Head of caudate nucleus (tissue), 42 donors: Measurements from ENCODE around the gene ALS2.
A peak's percentile ranks its signal among the peaks of the same experiment; 100 is the strongest.
"Not testable (repeated sequence)": the region's sequence is repeated elsewhere in the genome, so short reads cannot be mapped to it uniquely, and the experiment has no call there.

Experiments
- DNase-seq, 42 donors: peaks; one replicate each; pipeline versions ENCODE4 v3.0.0 to v3.0.0-alpha.2; 2020 to 2021; ENCODE audit warnings: mixed read lengths in 7 of 42
- intact Hi-C: fragments of 100-400 bp; cut with DNase I; formaldehyde crosslinking; loops from one replicate; pipeline ENCODE4 v1.15.0; 2022

ALS2 gene

DNA sequence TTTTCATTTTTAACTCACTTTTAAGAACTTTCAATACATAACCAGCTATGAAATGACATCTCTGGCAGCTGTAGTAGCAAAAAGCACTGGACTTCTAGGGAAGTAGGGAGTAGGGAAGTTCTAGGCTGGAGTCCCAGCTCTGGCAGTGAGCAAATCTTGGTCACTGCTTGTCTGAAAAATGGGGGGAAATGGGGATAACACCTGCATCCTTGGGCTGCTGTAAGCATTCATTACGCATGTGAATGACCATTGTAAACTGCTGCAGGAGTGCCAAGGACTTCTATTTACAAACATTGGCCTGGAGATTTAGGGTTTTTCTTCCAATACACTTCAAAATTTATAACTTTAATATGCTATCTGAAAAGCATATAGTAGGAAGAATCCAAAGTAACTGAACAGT lies 81.3 kb downstream of the ALS2 start:
- peak in 1 of 42 donors; percentile 3 for DNase-seq
- intact Hi-C loops = no loop called here

DNA sequence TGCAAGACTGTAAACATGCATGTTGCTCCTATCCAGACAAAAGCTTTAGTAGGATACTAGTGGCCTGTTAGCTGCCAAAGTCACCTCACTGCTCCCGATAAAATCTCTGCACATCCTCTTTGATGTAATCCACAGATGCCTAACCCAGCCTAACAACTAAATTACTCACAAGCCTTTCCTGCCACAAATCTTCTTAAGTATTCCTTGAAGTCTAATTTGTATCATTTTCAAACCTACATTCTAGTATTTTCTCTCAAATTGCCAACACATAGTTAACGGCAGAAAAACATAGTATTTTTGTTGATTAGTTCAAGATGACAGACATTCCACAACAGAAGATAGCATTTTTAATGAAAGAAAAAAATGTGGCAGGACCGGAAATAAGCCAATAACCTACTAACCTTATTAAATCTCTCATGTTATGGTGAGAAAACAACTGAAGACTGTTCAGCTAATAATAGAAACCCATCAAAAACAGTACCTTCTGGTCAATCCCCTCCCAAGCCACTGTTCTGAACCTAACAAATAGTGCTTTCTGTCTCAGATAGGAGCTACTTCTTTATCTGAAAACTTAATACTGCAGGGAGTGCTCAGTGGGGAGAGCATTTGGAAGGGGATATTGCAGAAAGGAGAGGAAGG lies 82.0 kb downstream of the ALS2 start, which contains the start of gene MPP4:
Gene MPP4, minus strand, starts transcription at position 57 of the 639 bp plus-strand sequence. CDS start 4,690 bp downstream, outside the sequence.
- DNase-seq = no peak
- intact Hi-C loops = no loop called here

DNA sequence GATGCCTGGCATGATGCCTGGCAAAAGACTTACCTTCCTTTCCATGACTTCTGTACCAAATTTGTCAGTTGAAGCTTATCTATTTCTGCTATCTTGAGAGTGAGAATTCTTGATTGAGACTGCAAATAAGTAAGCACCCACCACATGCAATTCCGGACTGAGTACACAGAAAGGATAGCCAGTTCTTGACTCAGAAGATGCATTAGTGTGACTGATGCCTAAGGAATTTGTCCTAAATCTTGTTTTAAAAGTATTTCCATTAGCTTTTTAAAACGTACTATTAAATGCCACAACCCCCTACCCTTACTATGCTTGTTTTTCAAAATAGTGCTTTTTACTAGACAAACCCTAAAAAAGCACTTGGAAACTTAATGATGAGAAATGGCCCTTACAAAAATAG lies 82.8 kb downstream of the ALS2 start:
- intact Hi-C loops = no loop called here
- DNase-seq = no peak

DNA sequence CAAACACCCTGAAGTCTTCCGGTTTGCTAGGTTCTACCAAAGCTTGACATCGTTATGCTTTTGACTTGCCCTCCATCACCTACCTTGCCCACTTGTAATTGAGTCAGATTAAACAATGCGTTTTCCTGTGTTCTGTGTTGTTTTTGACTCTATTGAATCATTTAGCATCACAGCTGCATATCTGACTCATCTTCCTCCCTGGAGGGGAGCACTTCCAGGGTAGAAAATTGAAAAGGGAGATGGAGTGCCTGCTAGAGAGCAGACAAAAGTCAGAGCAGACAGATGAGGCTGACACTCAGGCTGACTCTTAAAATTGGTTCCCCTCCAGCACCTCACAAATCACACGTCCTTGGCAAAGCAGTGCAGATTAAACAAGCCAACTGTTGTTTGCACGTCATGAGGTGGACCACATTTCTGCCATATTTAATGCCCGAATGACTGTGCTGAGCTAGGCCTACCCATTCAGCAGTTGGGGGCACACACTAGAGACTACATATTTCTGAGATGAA lies 84.5 kb downstream of the ALS2 start:
- peak in 4 of 42 donors; percentile 2 to 11 (median 7) for DNase-seq
- intact Hi-C loops = no loop called here

DNA sequence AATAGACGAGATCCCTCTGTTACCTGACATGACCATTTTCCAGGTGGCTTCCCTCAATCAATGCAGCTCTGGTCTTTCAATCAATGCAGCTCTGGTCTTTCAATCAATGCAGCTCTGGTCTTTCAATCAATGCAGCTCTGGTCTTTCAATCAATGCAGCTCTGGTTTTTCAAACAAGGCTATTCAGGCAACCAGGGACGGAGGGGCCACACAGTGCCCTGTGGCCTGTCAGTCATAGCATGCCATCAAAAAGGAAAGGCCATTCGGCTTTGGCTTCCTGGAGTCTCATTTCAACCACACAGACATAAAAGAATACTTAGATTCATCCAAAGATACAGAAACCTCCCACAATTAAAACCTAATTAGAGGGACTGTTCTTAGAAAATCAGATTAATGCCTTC lies 95.6 kb downstream of the ALS2 start:
- DNase-seq = no peak
- intact Hi-C loops = no loop called here

DNA sequence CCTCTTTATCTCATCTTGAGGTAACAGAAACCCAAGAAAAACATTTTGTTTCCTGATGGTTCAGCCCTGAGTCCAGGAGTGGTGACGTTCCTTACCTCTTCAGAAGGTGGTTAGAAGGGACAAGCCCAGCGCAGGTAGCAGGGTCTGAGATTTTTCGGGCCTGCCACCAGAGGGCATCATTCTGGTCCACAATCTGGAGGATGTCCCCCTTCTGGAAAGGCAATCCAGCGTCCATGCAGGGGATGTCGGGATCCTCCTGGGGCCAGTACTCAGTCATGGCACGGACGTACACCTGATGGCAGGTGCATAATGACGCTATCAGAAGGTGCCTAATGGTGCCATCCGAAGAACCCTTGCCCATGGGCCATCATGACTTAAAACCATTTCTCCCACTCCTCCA lies 100.0 kb downstream of the ALS2 start:
- DNase-seq = no peak
- intact Hi-C loops = no loop called here

DNA sequence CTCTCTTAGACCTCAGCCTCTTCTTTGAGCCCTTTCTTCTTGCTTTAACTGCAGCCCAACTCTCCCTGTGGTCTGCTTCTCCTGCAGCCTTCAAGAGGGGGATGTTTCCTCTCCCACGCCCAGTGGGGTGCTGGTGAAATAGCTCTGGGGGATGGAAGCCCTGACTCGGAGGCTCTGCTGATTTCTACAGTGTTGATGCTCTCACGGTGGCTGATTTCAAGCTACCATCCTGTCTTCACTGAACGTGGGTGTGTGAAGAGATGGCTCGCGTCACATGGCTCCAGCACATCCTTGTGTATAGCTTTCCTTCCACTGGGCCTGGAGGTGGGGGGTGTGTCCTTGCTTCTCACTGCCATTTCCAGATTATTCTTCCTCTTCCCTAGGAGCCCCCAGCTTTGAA lies 102.3 kb downstream of the ALS2 start:
- intact Hi-C loops = no loop called here
- peak in 4 of 42 donors; percentile 3 to 36 (median 14) for DNase-seq

DNA sequence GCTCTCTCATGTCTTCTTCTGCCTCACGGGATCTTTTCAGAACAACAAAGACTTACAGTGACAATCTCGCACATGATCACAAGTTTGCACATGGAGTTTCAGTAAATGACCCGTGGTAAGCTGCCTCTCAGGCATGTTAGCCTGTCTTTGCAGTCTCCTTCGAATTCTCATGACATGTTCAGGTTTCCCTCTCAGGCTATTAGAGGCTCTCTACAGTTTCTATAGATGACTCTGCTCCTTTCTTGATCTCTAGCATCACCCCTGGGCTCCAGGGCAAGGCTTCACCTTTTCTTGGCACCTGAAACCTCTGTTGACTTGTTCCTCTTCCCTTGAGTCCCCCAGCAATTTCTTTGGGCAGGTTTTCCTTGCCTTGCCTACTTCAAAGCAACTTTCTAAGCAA lies 105.3 kb downstream of the ALS2 start:
- intact Hi-C loops = no loop called here
- no peak for DNase-seq

DNA sequence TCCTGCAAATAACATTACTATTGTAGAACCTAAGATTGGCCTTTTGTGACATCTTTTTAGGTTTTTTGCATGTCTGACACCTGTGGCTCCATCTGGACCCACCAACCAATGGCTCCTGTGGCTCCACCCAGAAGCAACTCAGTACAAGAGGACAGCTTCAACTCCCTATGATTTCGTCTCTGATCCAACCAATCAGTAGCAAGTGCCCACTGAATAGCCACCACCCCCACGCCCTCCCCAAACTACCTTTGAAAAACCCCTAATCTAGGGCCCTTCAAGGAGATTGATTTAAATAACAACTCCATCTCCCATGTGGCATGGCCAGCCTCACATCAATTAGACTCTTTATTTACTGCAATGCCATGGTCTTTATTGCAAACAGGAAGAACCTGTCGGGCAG lies 105.9 kb downstream of the ALS2 start:
- no peak for DNase-seq
- intact Hi-C loops = no loop called here

DNA sequence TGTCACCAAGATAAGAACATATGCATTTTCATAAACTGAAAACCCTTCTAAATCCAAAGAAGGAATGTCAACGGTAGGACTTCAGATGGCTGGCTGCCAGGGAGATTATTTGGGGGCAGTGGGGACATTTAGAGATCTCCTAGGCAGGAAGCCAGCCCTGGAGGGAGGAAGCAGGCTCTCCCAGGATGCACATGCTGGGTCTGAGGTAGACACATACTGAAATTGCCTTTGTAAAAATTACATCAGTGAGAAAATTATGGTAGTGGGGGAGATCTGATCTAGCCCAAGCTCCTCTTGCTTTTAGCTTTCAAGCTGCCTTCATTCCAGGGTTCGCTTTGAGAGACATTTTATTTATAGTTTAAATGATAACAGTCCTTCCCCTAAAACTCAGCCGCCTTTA lies 106.4 kb downstream of the ALS2 start:
- intact Hi-C loops = no loop called here
- DNase-seq = no peak

DNA sequence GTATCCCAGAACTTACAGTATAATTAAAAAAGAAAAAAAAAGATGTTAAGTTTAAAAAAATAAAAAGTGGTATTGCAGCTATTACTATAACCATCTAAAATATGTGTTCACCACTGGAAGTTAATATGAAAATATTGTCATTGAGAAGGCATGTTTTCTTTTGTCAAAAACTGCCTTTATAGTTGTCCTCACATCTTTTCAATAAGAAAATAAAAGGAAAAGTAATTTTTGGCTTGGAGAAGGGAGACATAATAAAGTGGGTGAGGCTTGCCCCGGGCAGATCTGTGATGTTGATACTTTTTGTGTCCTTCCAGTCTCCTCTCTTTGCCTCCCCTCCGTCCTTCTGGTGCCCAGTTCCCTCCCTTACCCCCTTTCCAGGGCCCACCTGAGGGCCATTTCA lies 107.2 kb downstream of the ALS2 start:
- DNase-seq = no peak
- intact Hi-C loops = no loop called here

DNA sequence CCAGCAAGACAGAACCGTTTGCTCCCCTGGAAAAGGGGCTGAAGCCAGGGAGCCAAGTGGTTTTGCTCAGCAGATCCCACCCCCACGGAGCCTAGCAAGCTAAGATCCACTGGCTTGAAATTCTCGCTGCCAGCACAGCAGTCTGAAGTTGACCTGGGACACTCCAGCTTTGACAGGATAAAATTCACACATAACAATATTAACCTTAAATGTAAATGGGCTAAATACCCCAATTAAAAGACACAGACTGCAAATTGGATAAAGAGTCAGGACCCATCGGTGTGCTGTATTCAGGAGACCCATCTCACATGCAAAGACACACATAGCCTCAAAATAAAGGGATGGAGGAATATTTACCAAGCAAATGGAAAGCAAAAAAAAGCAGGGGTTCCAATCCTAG lies 109.5 kb downstream of the ALS2 start:
- DNase-seq, intact Hi-C loops: not testable (repeated sequence)

DNA sequence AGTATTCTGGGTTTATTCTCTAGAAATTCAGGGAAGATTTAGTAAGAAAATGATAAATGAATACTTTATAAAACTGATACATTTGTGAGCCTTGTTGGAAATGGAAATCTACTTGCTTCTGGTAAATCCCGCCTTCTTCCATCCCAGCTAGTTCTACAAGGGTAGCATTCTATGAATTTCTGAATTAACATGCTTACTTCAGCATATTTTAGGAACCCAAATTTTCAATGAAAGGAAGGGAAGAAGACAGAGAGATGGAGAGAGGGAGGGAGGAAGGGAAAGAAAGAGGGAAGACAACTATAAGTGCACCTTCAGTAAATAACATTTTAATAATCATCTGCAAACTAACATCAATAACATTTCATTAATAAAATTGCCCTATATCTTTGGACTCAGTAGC lies 110.9 kb downstream of the ALS2 start:
- intact Hi-C loops = no loop called here
- DNase-seq = no peak

DNA sequence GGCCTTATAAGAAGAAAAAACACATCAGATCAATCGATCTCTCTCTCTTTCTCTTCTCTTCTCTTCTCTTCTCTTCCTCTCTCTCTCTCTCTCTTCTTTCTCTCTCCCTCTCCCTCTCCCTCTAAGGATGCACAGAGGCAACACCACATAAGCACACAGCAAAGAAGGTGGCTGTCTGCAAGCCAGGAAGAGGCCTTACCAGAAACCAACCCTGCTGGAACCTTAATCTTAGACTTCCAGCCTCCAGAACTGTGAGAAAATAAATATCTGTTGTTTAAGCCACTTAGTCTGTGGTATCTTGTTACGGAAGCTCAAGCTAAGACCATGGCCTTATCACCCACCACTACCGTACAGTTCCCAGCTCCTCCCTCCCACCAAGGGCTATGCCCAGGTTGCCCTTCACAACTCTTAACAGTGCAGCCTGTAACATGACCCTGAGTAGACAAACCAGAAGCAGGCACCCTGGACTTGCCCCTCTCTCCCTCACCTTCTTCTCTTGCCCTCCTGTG lies 112.3 kb downstream of the ALS2 start:
- DNase-seq = no peak
- intact Hi-C loops = no loop called here

DNA sequence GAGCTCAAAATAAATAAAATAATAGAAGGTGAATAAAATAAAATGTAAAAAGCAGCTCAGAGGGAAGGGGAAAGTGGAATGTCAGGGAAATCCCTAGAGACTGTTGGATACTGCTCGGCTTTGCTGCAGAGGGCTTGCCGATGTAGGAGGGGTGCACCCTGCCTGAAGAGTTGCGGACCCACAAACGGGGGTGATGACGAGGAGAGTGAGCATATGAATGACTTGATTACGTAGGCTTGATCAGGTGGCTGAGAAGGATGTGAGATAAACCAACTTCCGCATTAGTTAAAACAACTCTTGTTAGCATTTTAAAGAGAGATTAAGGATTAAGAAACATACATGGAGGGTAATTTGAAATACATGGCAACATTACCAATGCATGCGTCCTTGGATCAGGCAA lies 116.4 kb downstream of the ALS2 start:
- intact Hi-C loops = no loop called here
- DNase-seq = no peak

DNA sequence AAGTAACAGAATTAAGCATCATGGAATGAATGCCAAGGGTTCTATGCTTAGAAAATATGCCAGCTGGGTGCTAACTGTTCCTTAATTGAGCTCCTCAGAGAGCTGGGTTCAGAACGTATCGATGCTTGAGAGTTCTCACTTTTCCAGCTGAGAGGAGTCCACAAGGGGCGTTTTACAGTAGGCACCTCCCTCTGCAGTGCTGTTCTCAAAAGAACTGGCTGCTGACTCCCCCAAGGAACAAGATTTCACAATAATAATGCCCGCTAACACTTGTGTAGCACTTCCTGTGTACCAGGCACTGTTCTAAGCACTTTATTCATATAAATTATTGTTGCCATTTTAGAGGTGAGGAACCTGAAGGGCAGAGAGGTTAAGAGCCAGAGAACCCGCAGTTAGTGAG lies 119.4 kb downstream of the ALS2 start:
- no peak for DNase-seq
- intact Hi-C loops = no loop called here

DNA sequence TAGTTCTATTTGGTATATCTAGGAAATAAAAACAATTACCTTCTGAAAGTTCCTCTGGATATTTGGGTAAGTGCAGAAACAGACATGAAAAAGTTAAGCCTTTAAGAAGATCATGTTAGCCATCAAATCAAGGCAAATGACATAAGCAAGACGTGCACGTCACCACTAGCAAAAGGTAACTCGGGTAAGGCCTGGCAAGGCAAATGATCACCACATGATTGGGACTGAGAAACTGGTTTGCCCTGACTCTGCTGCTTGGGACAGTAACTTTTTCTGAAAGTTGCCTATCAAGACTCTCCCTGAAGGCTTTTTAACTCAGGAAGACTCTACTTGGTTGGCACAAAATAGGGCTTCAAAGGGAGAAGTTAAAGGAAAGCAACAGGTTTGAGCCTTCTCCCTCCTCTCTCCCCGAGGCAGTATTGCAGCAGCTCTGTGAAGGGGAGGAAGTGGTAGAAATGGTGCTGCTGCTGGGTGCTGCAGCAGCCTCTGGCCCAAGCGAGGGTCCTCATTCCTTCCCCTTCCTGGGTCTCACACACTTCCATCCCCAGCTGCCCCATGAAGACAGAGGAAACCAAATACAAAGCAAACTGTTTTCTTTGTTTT lies 120.3 kb downstream of the ALS2 start:
- intact Hi-C loops = no loop called here
- no peak for DNase-seq

DNA sequence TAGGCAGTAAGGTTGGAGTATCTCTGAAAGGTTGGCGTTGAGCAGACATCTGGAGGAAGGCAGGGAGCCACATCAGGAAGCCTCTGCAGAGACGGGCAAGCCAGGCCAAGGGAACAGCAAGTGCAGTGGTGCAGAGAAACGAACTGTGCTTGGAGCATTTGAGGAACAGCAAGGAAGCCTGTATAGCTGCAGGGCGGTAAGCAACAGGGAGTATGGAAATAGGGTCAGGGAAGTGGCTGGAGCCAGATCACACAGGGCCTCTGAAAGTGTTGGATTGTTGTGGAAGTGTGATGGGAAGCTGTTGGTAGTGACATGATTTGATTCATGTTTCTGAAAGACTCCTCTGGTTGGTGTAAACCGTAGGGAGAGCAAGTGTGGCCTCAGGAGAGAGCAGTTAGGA lies 124.0 kb downstream of the ALS2 start:
- no peak for DNase-seq
- intact Hi-C loops = no loop called here

DNA sequence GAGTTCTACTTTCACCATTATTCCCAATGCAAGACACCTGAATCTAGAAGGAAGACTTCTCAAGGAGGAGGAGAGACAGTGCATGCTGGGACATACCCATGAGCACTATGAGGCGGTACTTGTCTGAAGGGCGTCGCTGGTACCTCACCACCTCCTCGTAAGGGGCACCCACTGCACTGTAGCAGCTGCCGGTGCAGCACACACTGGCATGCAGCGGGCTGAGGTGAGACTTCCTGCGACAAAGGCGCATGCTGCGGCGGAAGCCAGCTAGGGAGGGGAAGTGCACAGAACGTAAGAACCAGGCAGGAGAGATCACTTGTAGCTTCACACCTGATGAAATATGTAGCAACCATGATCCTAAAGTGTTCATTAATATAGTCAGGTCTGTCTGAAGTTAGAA lies 124.6 kb downstream of the ALS2 start:
- DNase-seq = no peak
- intact Hi-C loops = no loop called here

DNA sequence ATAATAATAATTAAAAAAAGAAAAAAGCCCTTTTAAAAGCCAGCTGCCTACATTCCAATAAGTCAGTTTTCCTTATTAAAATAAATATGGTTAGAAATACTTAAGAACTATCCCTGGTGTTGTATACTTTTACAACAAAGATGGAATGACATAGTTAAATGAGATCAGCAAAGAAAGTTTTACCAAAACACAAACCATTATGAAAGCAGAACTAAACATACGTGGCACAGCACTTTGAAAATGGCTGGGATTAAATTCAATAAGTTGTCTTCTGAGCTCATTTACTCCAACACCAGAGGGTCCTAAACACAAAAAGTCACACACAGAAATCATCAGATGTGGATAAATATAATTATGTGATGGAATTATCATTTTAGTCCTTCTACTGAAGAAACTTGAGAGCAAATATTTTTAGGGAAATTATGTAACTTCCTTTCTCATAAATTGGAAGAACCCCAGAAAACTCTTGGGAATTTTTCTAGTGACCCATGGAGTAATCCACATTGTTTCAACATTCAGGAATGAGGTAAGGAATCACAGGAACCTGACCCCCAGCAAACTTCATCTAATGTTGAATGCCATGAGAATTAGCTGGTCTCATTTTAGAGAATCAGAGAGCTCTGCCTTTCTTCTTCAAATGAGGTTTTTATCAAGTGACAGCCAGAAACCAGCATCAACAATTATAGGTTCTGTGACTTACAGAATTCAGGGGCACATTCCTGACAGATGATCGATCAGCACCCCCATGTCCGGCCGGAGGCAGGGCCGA lies 125.9 kb downstream of the ALS2 start:
- intact Hi-C loops = no loop called here
- DNase-seq = no peak
